HG03575 (cell line): ENCODE data around the gene RANBP2.
"Not testable (repeated sequence)": the region's sequence is repeated elsewhere in the genome, so short reads cannot be mapped to it uniquely, and the experiment has no call there.

Source experiments
- ATAC-seq: cut with Tn5 transposase; IDR thresholded peaks from one replicate; pipeline ENCODE4 v1.9.1; 2021; ENCODE audit not compliant: unreplicated experiment, insufficient number of reproducible peaks, low FRiP score; ENCODE audit errors: extremely low read depth

RANBP2 gene

GRCh38 chr2:108719149-108720044 is at the start of gene RANBP2:
TSS of gene RANBP2 (plus strand) at chr2:108719482. CDS start at chr2:108719607, 125 bp downstream.
- ATAC-seq = peak; percentile 92

- not testable (repeated sequence) for ATAC-seq
Measured at GRCh38 chr2:108670282-108670681, 49.0 kb upstream of the RANBP2 start.

- not testable (repeated sequence) for ATAC-seq
Measured at GRCh38 chr2:108672200-108672805, 47.0 kb upstream of the RANBP2 start.

GRCh38 chr2:108676522-108676921 is 42.8 kb upstream of the RANBP2 start:
- ATAC-seq = not testable (repeated sequence)

- ATAC-seq = not testable (repeated sequence)
Measured at GRCh38 chr2:108677239-108677744, 42.0 kb upstream of the RANBP2 start.

GRCh38 chr2:108678198-108678651 is 41.1 kb upstream of the RANBP2 start:
- ATAC-seq = not testable (repeated sequence)

- not testable (repeated sequence) for ATAC-seq
Measured at GRCh38 chr2:108680805-108681204, 38.5 kb upstream of the RANBP2 start.

- not testable (repeated sequence) for ATAC-seq
Measured at GRCh38 chr2:108688818-108689756, 30.2 kb upstream of the RANBP2 start.

GRCh38 chr2:108690001-108690400 is 29.3 kb upstream of the RANBP2 start:
- ATAC-seq = peak; percentile 68

- no peak for ATAC-seq
Measured at GRCh38 chr2:108691447-108691846, 27.8 kb upstream of the RANBP2 start.

GRCh38 chr2:108701208-108701607 is 18.1 kb upstream of the RANBP2 start:
- no peak for ATAC-seq

- ATAC-seq = no peak
Measured at GRCh38 chr2:108701806-108702205, 17.5 kb upstream of the RANBP2 start.

- no peak for ATAC-seq
Measured at GRCh38 chr2:108704871-108705270, 14.4 kb upstream of the RANBP2 start.

- no peak for ATAC-seq
Measured at GRCh38 chr2:108707300-108707699, 12.0 kb upstream of the RANBP2 start.

GRCh38 chr2:108716971-108717370 is 2.3 kb upstream of the RANBP2 start:
- ATAC-seq = not testable (repeated sequence)

- ATAC-seq = not testable (repeated sequence)
Measured at GRCh38 chr2:108726048-108726447, 6.8 kb downstream of the RANBP2 start.

GRCh38 chr2:108734656-108735055 is 15.4 kb downstream of the RANBP2 start:
- not testable (repeated sequence) for ATAC-seq

- not testable (repeated sequence) for ATAC-seq
Measured at GRCh38 chr2:108757973-108758372, 38.7 kb downstream of the RANBP2 start.

- not testable (repeated sequence) for ATAC-seq
Measured at GRCh38 chr2:108762618-108763017, 43.3 kb downstream of the RANBP2 start.
